ENCODE data around the gene CAPN6.

CAPN6 gene

GRCh38 chrX:111270339-111270738 is at the start of gene CAPN6:
Gene CAPN6, minus strand, starts transcription at chrX:111270483. Its CDS starts 6,547 bp downstream, at chrX:111263936.
- no peak for FAIRE-seq

GRCh38 chrX:111319451-111319850 is 49.2 kb upstream of the CAPN6 start:
- no peak for FAIRE-seq

DNA sequence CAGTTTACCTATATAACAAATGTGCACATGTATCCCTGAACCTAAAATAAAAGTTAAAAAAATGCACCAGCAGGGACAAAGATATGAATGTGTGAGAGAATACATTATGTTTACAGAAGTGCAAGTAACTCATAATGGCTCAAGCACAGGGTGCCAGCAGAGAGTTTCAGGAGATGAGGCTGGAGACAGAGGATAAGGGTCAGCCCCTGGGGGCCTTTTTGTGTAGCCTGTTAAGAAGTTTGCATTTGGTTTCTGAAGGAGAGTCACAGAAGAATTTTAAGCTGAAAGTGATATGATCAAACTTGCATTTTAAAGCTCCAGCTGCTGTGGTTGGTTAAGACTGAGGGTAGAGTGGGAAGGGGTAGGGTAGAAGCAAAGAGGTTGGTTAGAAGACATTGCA is 48.6 kb upstream of the CAPN6 start:
- no peak for FAIRE-seq

- FAIRE-seq: no peak
Observed at GRCh38 chrX:111309083-111309482, 38.8 kb upstream of the CAPN6 start.

- no peak for FAIRE-seq
Observed at GRCh38 chrX:111308039-111308438, 37.8 kb upstream of the CAPN6 start.

DNA sequence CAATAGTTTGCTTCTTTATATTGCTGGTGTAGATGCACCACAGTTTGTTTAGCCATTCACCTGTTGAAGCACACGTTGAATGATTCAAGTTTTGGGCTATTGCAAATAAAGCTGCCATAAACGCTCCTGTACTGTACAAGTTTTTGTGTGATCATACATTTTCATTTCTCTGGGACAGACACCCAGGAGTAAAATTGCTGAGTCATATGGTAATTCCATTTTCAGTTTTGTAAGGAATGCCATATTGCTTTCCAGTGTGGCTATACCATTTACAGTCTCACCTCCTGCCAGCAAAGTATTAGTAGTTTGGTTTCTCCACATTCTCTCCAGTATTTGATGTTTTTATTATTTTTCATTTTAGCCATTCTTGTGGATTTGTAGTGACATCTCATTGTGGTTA is 32.0 kb upstream of the CAPN6 start:
- FAIRE-seq: no peak

- no peak for FAIRE-seq
Observed at GRCh38 chrX:111288841-111289240, 18.6 kb upstream of the CAPN6 start.

DNA sequence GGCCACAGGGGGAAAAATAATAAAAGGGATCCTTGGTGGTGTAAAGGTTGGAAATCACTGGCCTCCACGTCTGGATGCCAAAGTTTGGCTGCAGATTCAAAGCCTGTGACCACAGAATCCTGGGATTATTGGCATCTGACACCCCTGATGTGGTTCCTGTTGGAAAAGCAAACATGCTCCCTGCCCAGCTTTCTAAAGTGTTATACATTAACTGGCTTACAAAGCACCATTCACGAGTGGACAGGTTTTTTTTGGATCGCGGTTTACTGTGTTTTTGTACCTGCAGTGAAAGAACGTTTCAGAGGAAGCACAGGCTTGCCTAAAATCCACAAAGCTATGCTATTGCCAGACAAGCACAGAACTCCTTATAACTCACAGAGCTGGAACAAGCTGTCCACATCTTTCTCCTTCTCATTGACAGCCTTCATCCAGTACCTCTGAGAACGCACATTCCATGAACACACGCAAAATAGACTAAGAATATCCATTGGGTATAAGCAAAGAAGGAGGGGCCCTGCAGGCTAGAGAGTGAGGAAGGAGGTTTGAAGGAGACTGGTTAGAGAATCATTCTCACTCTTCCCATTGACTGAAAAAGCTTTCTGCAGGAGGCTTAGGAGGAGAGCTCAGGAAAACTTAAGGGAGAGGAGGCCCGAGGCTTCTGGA is 14.5 kb upstream of the CAPN6 start:
- no peak for FAIRE-seq

DNA sequence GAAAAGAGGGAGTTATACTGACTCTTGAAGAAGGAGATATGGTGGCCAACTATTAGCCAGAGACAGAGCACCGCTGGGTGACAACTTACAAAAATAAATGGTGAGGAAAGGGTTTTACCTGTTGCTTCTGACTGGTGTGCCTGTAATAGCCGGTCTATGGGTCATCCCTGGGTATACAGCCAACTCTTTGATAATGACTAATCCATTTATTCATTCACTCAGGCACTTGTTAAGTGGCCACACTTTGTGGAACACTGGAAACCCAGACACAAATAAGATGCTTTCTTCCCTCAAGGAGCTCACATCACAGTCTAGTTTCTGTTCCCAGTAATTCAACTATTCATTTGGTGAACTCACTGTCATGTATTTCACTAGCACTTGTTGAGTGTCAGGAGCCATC is 13.2 kb upstream of the CAPN6 start:
- no peak for FAIRE-seq

DNA sequence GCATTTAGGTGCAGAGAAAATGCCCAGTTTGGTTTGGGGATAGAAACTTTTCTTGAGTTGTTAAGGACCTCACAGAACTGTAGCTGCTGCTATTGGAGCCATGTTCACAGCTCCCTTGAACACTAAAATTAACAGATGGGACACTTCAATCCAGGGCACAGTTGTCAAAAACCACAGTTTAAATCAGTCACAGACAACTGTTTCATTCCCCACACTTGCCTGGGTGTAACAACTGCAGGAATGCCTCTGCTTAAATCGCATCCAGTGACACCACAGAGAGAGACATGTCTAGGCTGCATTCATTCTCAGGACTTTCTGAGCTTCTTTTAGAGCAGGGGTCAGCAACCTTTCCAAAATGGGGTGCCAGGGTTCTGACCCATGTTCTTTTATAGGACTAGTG is 12.7 kb upstream of the CAPN6 start:
- FAIRE-seq: no peak

DNA sequence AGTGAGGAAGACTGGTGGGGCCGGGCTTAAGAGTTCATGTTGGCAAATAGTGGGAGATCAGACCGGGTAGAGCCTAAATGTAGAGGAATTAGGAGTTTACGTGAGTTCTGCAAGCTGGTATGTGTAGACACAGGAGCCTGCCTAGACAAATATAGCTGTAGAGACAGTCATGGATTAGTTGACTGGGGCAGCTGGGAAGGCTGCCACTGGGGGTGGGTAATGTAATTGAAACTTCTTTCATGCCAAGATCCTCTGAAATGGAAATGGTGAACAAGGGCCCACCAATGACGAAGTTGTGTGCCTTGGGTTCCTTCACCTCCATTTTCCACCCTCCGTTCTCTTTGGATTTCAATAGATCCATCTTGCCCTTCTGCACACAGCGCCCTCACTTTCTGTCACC is 11.9 kb upstream of the CAPN6 start:
- FAIRE-seq: no peak

GRCh38 chrX:111268506-111268905 is 1.8 kb downstream of the CAPN6 start:
- FAIRE-seq: no peak

DNA sequence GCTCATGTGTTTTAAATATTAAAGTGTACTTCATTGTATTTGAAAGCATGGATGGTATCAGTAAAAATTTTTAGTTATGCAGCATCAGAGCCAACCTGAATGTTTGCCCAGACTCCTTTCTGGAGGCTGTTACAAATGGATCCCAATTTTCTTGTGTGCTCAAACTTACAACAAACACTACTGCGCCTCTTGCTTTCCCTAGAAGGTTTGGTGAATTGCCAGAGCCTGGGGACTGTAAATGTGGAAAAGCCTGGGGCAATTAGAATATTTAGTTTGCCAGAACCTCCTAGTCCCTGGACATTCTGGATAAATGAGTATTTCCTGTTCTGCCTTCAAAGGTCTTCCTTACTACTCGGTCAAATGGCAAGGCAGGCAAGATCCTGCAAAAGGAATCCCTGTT is 4.8 kb downstream of the CAPN6 start:
- no peak for FAIRE-seq

- no peak for FAIRE-seq
Observed at GRCh38 chrX:111264385-111264784, 5.9 kb downstream of the CAPN6 start.

GRCh38 chrX:111262086-111262485 is 8.2 kb downstream of the CAPN6 start:
- FAIRE-seq: no peak

GRCh38 chrX:111260451-111260850 is 9.8 kb downstream of the CAPN6 start:
- no peak for FAIRE-seq

- no peak for FAIRE-seq
Observed at GRCh38 chrX:111259559-111259958, 10.7 kb downstream of the CAPN6 start.

GRCh38 chrX:111257733-111258132 is 12.6 kb downstream of the CAPN6 start:
- FAIRE-seq: no peak

- FAIRE-seq: no peak
Observed at GRCh38 chrX:111254896-111255693, 15.2 kb downstream of the CAPN6 start.

GRCh38 chrX:111244235-111244750 is 26.0 kb downstream of the CAPN6 start:
- FAIRE-seq: peak; percentile 62

- FAIRE-seq: no peak
Observed at GRCh38 chrX:111216293-111216801, 53.9 kb downstream of the CAPN6 start.

DNA sequence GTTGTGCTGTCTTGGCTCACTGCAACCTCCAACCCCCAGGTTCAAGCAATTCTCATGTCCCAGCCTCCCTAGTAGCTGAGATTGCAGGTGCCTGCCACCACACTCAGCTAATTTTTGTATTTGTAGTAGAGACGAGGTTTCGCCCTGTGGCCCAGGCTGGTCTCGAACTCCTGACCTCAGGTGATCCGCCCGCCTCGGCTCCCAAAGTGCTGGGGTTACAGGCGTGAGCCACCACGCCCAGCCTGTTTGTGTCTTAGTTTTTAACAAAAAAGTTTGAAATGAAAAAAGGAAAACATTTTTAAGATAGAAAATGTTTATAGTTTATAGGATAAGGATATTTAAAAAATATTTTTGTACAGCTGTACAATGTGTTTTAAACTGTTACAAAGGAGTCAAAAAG is 62.4 kb downstream of the CAPN6 start:
- no peak for FAIRE-seq

- no peak for FAIRE-seq
Observed at GRCh38 chrX:111200327-111200726, 70.0 kb downstream of the CAPN6 start.

DNA sequence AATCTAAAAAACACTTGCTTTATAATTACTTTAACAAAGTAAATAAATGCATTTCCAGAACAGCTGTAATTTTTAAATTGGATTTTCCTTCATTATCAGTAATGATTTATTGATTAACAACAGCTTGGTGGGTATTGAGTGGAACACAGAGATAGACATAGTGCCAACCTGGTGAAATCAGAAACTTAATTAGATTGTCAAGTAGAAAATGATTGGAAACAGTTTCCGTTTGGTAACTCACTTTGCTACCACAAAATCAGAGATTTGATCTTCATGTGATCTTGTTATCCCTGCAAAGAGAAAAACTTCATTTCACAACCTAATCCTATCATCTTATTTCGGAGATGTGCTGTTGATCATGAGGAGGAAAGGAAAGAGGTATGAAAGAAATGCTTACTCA is 70.8 kb downstream of the CAPN6 start:
- no peak for FAIRE-seq

All from A204.1 (cell line).